Amygdala (tissue), 56 donors: ENCODE data around the gene HEXIM2.

Experiments
- DNase-seq, 56 donors: peaks; one replicate each; lab custom pipeline; 2025; lab: John Stamatoyannopoulos, UW

Gene HEXIM2

GRCh38 chr17:45127548-45128300, 34.0 kb upstream of the HEXIM2 start:
- no peak for DNase-seq

- DNase-seq, result no peak
Measured at GRCh38 chr17:45128331-45128730, 33.3 kb upstream of the HEXIM2 start.

GRCh38 chr17:45128989-45129388, 32.7 kb upstream of the HEXIM2 start:
- DNase-seq, result no peak

GRCh38 chr17:45129426-45129939, 32.2 kb upstream of the HEXIM2 start:
- peak in 1 of 56 donors; percentile 10 for DNase-seq

- DNase-seq, result no peak
Measured at GRCh38 chr17:45129940-45130680, 31.6 kb upstream of the HEXIM2 start.

DNA sequence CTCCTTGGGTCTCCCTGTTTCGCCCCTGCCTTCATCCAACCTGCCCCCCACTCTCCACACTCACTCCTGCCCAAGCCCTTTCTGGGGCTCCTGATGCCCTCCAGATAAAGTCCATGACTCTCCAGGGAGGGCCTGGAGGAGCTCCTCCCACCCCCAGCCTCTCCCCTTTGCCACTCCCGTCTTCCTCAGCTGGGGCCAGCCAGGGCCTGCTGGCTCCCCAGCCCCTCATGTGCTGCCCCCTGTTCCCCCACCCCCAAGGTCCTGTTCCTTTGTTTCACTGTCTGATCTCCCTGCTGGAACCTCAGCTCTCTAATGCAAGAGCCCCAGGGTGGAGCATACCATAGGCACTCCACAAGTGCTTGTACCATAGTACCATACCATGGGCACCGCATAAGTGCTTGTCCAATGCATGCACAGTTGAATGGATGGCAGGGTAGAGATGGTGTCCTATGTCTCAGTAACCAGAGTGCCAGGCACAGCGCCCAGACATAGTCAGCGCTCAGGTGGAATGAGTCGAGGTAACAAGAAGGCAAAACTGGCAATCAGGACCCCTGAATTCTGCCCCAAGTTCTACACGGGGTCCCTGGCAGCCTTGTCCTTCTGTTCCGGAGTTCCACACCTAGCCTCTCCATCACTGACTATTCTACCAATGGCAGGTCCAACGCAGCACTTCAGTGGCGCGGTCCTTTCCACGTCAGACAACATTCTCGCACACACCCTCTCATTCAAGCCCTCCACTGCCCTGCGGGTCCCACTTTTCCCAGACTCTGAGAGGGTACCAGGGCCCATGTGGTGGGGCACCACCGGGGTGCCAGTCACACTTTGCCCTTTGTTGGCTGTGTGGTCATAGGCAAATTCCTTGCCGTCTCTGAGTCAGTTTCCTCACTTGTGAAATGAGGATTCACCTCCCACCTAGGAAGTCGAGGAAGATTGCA, 30.7 kb upstream of the HEXIM2 start:
- DNase-seq, result no peak

DNA sequence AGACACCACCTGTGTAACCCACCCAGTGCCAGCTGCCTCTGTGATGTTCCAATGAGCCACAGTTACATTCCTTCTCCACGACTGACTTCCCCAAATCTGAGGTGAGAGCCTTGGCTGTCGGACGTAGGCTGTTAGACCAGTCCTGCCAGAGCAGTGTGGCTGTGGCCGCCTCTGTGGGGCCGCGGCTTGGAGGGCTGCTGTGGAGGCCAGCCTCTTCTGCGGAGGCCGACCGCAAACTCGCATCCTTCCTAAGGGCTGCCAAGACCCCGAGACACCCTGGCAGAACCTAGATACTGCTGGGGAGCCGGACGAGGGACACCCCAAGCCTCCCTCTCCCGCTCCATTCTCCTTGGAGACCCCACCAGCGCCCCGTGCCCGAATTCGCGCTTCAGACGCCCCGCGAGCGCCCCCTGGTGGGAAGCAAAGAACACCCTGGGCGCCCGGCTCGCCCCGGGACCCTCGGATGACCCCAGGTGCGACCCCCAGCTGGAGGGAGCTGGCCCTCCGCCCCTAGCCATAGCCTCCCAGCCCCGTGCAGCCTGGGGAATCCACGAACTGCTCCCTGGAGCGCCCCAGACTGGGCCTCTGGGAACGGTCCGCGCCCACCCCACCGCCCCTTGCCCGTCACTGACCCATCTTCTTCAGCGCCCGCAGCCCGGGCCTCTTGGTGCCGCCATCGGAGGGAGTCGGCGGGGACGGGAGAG, 29.9 kb upstream of the HEXIM2 start:
- peak in 10 of 56 donors; percentile 11 to 58 (median 33) for DNase-seq

DNA sequence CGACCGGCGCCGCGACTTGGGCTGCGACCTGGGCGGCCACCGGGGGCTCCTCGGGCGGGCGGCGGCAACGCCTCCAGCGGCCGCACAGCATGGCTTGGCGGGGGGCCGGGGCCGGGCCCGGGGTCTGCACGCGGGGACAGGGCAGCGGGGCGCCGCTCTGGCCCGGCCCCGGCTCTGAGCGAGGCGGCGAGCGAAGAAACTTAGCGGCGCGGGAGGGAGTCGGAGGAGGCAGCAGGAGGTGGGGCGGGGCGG, 29.4 kb upstream of the HEXIM2 start, which contains the start of gene PLCD3:
TSS of gene PLCD3 (minus strand) at position 196 of the 252 bp plus-strand sequence. CDS start at position 91, 105 bp downstream.
- no peak for DNase-seq

DNA sequence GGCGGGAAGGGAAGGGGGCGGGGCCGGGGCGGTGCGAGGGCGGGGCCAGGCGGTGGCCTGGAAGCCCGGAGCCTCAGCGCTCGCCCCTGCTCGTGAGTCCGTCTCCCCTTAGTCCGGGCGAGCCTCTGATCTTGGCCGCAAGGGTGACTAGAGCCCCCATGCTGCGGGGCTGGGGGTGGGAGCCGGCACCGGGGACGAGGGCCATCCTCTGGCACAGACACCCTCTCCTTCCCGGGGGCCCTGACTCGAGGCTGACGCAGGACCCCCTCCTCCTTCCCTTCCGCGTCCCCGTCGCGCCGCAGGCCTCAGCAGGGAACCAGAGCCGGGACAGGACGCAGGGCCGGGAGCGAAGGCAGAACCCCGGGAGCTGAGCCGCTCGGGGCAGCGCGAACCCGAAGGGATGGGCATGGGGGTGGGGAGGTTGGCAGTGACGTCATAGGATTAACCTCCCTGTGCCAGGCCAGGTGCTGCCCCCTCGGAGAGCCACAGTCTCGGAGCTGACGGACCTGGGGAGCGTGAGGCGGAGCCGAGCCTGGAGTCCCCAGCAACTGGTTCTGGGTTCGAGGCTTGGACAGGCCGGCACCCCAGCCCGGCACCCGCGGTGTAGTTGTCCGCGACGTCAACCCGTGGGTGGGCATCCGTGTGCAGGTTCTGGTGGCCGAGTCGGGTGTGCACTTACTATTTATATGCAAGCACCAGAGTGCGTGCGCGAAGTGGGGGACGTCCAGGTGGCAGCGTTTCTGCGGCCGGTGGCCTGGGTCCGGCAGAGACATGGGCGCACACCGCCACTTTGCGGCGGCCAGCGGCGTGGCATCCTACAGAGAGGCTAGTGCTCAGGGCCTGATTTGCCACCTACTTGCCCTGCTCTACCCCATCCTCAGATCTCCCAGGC, 28.9 kb upstream of the HEXIM2 start:
- peak in 52 of 56 donors; percentile 22 to 78 (median 62) for DNase-seq

DNA sequence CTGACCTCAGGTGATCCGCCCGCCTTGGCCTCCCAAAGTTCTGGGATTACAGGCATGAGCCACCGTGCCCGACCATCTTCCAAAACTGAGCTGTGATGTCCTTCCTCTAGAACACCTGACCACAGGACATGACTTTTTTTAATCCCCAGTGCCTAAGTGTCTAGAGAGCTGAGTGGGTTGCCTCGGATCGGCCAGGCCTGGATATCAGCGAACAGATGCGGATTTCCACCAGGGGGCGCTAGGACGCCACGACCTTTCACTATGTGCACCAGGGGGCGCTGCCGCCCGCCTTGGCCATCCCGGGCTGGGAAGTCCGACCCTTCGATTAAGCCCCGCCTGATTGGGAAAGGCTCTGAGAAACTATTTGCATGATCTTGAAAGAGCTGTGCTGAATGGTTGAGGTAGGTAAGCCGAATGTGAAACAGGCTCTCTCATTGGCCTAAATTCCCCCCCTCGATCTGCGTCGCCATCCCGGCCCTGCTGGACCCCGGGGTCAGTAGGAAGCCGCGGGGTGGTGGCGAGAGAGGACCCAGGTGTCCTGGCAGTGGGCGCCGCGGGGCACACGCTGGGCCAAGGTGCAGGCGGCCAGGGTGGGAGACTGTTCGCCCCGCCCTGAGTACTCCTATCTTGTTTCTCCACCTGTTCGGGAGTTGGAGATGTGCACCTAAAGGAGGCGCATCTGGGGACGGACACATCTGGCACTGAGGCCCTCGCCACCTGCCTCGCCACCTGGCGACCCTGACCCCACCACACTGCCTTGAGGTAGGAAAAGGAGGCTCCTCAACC, 26.3 kb upstream of the HEXIM2 start, which contains the start of gene ACBD4:
TSS of gene ACBD4 (plus strand) at position 496 of the 786 bp plus-strand sequence. CDS start 458 bp downstream, outside the sequence.
- peak; percentile 77 to 98 (median 88) for DNase-seq

GRCh38 chr17:45135978-45136791, 25.5 kb upstream of the HEXIM2 start:
- peak in 2 of 56 donors; percentile 23 to 27 for DNase-seq

DNA sequence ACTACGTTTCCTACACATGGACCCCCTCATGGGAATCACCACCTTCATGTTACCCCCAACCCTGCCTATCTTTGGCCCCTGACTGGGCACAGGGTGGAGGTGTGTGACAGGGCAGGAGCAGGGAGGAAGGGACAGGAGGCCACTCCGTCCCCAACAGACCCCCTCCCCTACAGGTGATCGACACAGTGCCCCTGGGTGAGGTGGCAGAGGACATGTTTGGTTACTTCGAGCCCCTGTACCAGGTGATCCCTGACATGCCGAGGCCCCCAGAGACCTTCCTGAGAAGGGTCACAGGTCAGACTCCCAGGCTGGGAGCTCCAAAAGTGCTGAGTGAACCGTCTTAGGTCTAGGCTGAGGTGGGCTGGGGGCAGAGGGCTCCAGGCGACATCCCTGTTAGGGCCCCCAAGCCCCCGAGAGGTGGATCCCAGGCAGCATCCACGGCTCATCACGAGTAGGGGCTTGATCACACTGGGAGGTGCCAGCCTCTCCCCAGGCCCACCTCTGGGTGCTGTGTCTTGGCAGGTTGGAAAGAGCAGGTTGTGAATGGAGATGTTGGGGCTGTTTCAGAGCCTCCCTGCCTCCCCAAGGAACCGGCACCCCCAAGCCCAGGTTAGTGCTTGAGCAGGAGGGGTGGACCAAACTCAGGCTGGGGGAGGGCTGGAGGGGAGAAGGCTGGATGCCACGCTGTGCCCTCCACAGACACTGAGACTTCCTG, 24.7 kb upstream of the HEXIM2 start:
- DNase-seq, result no peak

- DNase-seq, result no peak
Measured at GRCh38 chr17:45137561-45138305, 23.9 kb upstream of the HEXIM2 start.

DNA sequence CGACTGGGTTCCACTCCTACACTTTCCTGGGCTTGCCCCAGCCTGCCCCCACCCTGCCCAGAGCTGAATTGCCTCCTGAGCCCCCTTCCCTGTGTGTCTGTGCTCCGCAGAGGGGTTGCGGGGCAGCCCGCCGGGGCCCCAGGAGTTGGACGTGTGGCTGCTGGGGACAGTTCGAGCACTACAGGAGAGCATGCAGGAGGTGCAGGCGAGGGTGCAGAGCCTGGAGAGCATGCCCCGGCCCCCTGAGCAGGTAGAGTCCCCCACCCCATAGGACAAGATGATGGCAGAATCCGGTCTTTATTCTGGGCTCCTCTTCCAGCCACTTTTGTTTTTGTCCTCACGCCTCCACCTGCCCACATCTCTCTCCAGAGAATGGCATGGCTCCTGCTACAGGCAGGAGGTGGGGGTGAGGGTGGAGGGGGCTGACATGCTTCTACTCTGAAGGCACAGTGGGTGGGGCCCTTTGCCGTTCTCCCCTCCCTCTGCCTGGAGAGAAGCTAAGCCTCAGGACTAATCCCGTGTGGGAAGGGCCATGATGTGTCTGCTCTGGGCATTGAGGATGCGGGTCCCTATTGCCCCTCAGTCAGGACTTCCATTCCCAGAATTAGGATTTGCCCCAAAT, 22.7 kb upstream of the HEXIM2 start:
- DNase-seq, result no peak

GRCh38 chr17:45139533-45139920, 22.1 kb upstream of the HEXIM2 start:
- DNase-seq, result no peak
